Activated CD8-positive, alpha-beta memory T cell treated with anti-CD3 and anti-CD28 coated beads for 1 hour (primary cell): ENCODE results near the gene SLC37A4.
"Not testable (repeated sequence)": the region's sequence is repeated elsewhere in the genome, so short reads cannot be mapped to it uniquely, and the experiment has no call there.

Experiments
- DNase-seq, 2 donors: peaks; one replicate each; pipeline ENCODE4 v3.0.0-alpha.2; 2020; ENCODE audit warnings: low read depth in 1 of 2; ENCODE audit errors: extremely low read depth in 1 of 2

Gene SLC37A4

DNA sequence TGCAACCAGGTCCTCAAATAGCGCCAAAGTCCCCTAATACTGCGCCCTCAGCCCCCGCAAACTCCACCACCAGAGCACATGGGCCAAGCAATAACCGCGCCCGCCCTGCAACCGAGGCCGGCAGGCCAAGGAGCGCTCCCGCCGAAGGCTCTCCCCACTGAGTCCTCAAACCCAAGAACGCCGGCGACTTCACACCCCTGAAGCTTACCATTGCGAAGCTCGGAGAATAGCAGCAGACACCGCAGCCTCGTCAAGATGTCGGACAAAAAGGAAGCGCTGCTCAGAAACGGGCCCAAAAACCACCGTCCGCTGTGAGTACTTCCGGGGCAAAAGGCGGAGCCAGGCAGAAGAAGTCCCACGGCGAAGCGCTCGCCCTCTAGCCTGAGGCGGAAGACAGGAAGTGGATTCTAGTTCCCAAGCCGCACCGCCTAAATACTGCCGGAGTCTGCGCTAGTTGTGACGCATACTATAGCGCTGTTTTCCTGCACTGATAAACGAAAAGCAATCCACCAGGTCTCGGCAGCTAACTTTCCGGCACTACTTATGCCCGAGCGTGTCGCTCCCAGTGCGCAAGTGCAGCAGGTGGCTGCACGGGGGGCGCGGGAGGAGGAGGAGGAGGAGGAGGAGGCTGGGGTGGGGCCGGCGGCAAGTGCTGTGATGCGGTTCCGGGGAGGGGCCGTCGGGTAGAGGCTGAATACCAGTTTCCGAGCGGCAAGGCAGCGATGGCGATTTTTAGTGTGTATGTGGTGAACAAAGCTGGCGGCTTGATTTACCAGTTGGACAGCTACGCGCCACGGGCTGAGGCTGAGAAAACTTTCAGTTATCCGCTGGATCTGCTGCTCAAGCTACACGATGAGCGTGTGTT lies 12.4 kb downstream of the SLC37A4 start, which contains the start of the genes RPS25 and TRAPPC4:
Gene RPS25, minus strand, starts transcription at position 270 of the 865 bp plus-strand sequence. Its CDS starts 59 bp downstream, at position 211.
Gene TRAPPC4, plus strand, starts transcription at position 693 of the 865 bp plus-strand sequence. Its CDS starts 30 bp downstream, at position 723.
- peak; percentile 86 to 88 for DNase-seq

DNA sequence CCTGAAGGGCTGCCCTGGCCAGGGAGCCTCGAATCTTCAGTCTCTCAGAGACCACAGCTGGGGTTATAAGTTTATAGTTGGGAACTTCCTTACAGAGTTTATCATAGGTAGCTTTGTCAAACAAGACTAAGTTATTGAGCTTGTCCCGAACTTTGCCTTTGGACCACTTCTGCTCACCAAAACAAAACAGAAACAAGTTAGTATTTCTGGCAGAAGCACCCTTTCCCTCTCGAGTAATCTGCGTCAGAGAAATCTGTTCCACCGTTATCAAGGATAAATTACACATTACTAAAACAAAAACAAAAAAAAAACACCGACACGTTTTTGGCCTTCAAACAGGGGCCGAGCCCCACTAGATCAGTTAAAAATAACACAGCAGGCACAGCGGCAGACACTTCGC lies 13.3 kb downstream of the SLC37A4 start:
- DNase-seq = not testable (repeated sequence)

DNA sequence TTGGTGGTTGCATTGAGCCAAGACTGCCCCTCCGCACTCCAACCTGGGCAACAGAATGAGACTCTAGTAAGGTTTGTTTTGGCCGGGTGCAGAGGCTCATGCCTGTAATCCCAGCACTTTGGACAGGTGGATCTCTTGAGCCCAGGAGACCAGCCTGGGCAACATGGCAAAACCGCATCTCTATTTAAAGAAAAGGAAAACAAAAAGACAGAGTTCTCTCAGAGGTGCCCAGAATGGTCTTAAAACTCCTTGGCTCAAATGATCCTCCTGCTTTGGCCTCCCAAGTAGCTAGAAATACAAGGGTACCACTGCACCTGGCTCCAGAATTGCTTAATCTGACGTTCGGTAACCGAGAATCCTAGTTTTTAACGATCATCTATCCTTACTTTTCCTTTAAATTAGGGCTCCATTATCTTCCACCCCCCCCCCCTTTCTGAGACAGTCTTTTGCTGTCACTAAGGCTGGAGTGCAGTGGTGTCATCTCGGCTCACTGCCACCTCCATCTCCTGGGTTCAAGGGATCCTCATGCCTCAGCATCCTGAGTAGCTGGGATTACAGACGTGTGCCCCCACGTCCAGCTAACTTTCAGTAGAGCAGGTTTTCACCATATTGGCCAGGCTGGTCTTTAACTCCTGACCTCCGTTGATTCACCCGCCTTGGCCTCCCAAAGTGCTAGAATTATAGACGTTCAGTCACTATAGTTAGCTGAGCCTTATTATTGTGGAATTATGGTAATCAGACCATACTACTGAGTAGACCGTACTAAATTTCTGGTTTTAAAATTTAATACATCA lies 14.3 kb downstream of the SLC37A4 start:
- DNase-seq = no peak

DNA sequence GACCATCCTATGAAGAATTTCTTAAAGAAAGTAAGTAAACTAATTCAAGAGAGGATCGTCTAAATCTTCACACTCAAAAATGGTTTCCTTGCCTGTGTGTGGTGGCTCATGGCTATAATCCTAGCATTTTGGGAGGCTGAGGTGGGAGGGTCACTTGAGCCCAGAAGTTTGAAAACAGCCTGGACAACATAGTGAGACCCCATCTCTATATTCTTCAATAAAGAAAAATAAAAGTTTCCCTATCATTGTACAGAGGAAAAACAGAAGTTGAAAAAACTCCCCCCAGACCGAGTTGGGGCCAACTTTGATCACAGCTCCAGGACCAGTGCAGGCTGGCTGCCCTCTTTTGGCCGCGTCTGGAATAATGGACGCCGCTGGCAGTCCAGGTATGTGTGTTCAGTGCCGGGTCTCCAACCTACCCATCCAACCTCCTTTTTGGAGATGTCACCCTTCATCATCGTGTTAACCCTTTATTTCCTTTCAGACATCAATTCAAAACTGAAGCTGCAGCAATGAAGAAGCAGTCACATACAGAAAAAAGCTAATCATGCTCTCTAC lies 15.5 kb downstream of the SLC37A4 start:
- no peak for DNase-seq

DNA sequence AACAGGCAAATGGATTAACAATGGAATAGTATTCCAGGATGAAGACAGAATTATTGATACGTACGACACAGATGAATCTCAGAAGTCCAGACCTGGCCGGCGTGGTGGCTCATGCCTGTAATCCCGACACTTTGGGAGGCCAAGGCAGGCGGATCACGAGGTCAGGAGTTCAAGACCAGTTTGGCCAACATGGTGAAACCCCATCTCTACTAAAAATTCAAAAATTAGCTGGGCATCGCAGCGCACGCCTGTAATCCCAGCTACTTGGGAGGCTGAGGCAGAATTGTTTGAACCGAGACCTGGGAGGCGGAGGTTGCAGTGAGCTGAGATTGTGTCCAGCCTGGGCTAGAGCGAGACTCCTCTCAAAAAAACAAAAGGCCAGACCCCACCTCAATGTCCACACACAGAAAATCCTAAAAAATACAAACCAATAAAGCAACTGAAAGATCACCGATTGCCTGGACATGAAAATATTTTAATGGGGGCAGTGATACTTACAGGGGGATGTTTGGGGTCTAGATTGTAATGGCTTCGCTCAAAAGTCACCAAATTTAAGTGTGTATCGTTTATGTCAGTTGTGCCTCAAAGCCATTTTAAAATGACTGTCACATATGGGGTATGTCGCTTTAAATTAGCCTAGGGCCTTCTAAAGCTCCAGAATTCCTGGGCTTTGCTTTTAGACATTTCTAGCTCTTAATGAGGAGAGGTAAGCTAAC lies 16.3 kb downstream of the SLC37A4 start:
- DNase-seq = no peak

DNA sequence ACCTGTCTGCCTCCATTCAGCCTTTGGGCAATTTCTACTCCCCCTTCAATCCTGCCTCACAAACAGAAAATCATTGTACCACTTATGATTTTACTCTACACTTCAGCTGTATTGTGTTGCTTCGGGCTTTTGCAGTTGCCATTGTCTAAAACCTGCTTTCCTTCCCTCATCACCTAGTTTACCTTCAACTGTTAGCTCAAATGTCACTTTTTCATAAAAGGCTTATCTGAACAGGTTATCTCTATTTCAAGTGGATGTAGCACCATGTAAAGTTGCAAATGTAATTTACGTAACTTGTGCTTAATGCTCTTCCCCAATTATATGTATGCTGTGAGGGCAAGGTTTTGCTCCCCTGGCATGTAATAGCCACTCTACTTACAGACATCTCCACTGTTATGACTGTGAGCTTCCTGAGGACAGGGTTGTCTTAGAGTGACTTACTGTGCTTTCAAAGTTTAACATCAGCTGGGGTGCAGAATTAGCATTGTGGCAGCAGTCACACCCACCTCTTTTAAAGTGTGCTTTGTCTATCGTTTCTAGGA lies 18.0 kb downstream of the SLC37A4 start:
- no peak for DNase-seq

DNA sequence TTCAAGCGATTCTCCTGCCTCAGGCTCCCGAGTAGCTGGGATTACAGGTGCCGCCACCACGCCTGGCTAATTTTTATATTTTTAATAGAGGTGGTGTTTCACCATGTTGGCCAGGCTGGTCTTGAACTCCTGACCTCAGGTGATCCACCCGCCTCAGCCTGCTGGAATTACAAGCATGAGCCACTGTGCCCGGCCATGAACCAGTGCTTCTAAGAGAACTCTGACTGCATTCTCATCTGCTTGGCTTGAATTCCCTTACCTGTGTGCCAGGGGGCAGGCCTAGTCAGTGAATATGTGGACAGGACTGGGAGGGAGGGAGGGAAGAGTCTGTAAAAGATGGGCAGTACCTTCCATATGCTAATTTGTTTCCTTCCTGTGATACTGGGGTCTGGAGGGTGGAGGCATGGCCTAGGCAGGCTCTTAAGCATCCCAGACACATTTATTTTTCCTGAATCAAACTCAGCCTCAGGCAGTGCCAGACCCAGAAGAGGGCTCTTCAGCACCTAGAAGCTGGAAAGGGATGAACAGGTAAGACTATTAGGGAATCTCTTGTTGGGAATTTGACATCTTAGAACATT lies 19.1 kb downstream of the SLC37A4 start:
- DNase-seq = no peak

DNA sequence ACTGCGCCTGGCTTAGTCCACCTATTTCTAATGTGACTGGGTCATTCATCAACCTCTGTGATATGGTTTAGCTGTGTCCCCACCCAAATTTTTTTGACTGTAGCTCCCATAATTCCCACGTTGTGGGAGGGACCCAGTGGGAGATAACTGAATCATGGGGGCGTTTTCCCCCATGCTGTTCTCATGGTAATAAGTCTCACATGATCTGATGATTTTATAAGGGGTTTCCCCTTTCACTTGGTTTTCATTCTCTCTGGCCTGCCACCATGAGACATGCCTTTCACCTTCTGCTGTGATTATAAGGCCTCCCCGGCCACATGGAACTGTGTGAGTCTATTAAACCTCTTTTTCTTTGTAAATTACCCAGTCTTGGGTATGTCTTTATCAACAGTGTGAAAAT lies 24.0 kb downstream of the SLC37A4 start:
- DNase-seq = no peak

DNA sequence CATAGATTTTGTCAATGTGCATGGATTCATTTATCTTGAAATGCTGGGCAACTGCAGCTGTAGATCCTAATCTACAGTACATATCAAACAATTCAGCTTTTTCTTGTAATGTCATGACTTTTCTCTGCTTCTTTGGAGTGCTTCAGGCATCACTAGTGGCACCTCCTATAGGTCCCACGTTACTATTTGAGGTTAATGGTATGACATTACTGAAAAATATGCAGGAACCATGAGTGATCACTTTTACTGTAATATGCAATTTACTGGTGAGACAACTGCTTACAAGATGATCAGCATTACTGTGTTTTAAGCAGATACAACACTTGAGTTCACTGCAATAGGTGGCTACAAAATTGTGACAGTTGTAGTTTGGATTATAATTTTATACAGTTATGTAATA lies 29.8 kb downstream of the SLC37A4 start:
- no peak for DNase-seq

DNA sequence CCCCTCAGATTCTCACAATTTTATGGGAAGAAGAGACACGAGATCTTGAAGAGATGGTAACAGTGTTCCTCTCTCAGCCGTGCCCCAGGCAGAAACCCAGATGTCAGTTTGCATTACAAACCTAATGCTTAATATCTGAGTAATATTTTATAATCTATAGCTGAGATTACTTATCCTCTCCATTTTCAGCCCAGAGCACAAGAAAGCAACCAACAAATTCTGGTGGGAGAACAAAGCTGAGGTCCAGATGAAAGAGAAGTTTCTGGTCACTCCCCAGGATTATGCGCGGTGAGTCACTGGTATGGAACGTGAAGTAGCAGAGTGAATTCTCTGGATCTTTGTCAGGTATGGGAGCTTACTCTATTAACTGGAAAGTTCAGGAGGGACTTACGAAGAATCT lies 31.9 kb downstream of the SLC37A4 start:
- DNase-seq = no peak

DNA sequence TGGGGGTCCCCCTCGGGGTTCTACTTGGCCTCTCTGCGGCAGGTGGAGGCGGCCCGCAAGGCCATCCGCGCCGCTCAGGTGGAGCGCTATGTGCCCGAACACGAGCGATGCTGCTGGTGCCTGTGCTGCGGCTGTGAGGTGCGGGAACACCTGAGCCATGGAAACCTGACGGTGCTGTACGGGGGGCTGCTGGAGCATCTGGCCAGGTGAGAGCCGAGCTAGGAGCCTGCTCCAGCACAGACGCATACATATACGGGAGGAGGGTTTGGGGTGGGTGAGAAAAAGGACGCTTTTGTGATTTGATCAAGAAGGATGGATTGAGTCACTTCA lies 32.3 kb downstream of the SLC37A4 start:
- peak in 1 of 2 donors; percentile 5 for DNase-seq

DNA sequence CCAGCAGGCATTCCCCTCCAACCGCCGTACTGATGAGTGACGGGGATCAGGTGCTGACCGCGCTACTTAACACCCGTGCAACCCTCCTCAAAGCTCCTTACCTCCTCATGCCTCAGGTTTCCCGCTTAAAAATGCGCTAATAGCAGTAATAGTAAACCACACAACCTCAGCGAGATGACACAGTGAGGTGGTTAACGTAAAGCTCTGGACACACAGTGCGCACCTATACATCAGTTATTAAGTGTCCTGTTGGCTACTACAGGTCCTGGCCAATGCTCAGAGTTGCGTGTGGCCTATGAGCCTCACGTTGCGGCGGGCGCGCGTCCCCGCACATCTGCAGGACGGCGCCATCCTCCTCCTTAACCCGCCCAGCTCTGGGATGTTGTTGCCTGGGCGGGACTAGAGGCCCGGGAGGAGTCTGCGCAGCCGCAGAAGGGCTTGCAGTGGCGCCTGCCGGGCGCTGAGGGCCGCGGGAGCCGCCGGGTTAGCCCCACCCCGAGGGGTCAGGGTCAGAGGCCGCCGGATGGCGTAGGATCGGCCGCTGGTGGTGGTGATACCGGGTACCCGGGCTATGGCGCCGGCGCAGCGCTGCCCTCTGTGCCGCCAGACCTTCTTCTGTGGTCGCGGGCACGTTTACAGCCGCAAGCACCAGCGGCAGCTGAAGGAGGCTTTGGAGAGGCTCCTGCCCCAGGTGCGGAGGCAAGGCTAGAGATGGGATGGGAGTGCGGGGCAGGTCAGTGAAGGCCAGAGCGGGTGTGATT lies 32.9 kb downstream of the SLC37A4 start, which contains the start of gene CENATAC:
Gene CENATAC, plus strand, starts transcription at position 512 of the 761 bp plus-strand sequence. Its CDS starts 60 bp downstream, at position 572.
- DNase-seq = peak; percentile 91 to 94

DNA sequence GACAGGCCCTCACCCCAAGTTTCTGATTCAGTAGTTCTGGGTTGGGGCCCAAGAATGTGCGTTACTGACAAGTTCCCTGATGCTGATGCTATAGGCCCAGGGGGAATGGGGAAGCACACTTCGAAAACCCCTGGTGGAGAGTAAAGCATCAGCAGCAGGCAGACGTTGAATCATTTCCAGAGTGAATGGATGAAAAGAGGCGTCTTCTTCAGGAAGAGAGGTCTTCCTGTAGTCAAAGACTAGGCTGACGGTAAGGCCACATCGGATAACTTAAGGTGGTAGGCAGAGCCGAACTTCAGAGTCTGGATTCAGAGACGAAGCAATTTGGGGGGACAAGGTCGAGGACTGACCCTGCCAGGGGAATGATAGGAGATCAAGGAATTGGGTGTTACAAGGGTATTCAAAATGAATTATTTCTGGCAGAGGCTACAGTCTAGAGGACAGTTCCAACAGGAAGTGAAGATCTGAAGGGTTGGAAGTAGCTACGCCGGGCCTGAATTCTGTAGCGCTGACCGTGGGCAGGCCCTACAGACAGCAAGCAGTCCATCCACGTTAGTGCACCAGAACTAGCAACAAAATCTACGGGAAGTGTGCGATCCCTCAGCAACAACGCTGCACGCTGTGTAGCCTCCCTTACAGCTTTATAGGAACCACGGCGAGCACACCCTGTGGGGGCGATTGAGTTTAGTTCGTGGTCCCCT lies 33.6 kb downstream of the SLC37A4 start:
- DNase-seq = no peak

DNA sequence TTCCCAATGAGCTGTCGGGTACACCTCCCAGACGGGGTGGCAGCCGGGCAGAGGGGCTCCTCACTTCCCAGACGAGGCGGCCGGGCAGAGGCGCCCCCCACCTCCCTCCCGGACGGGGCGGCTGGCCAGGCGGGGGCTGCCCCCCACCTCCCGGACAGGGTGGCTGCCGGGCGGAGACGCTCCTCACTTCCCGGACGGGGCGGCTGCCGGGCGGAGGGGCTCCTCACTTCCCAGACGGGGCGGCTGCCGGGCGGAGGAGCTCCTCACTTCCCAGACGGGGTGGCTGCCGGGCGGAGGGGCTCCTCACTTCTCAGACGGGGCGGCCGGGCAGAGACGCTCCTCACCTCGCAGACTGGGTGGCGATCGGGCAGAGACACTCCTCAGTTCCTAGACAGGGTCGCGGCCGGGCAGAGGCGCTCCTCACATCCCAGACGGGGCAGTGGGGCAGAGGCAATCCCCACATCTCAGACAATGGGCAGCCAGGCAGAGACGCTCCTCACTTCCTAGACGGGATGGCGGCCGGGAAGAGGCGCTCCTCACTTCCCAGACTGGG lies 39.1 kb downstream of the SLC37A4 start:
- not testable (repeated sequence) for DNase-seq

DNA sequence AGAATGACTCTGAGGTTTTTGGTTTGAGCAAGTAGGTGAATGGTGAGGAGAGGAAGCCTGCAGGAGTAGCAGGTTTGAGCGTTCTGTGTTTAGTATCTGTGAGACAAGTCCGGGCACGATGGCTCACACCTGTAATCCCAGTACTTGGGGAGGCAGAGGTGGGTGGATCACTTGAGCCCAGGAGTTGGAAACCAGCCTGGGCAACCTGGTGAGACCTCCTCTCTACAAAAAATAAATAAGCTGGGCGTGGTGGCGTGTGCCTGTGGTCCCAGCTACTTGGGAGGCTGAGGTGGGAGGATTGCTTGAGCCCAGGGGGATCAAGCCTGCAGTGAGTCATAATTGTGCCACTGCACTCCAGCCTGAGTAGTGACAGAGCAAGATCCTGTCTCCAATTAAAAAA lies 42.4 kb downstream of the SLC37A4 start:
- no peak for DNase-seq

DNA sequence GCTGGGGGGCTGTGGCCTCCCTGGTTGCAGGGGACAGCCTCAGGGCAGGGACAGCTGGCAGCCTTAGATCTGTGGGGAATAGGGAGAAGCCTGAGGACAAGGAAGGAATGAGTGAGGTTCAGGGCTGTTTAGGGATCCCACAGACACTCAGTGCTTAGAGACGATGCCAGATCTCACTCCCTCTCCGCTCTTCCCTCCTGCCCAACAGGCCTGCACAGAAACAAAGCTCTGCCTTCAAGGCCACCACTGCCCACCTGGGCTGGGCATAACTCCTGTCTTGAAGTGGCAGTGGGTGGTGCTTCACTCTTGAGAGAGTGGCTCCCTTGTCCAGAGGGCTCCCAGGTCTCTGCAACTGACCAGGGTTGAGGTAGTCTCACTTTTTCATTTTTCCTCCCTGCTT lies 45.9 kb downstream of the SLC37A4 start:
- no peak for DNase-seq

DNA sequence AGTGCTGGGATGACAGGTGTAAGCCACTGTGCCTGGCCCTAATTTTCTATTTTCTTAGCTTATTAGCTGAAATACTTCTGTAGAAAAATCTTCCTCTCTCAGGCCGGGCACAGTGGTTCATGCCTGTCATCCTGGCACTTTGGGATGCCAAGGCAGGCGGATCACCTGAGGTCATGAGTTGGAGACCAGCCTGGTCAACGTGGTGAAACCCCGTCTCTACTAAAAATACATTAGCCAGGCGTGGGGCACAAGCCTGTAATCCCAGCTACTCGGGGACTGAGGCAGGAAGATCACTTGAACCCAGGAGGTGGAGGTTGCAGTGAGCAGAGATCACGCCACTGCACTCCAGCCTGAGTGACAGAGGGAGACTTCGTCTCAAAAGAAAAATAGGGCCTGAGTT lies 46.3 kb downstream of the SLC37A4 start:
- not testable (repeated sequence) for DNase-seq

DNA sequence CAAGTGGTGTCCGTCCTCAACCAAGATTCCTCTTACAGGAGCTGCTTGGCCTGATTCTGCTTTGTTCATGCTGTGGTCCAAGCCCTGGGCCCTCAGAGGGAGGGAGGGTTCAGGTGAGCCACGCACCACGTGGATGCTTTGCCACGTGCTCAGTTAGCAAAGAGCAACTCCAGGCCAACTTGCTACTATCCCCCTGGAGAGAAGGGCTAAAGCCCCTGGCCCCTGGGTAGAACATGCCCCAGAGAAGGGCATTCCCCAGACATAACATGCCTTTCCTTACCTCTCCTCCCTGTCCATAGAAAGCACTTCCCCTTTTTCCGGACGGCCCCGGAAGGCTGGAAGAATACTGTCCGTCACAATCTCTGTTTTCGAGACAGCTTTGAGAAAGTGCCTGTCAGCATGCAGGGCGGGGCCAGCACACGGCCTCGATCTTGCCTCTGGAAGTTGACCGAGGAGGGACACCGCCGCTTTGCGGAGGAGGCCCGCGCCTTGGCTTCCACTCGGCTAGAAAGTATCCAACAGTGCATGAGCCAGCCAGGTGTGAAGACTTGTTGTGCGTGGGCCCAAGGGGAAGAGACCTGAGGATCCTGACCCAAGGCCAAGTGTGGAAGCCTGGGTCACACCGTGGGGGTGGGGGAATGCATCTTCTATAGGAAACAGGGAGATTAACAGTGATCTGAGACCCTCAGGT lies 50.3 kb downstream of the SLC37A4 start:
- DNase-seq = no peak
